OCI-LY1 (cell line): ENCODE data around the gene LINC00237.

Experiments used
- CTCF ChIP-seq: fragments of 200-600 bp; sonication (generic), shearing (Covaris generic); IDR thresholded peaks from 2 replicates; pipeline ENCODE4 v1.5.1; 2017; ENCODE audit warnings: mild to moderate bottlenecking, antibody characterized with exemption, low read length, moderate library complexity, mixed read lengths
- EZH2 ChIP-seq: fragments of 200-600 bp; sonication (generic), shearing (Covaris generic); IDR thresholded peaks from 2 replicates; pipeline ENCODE4 v1.8.0; 2017; ENCODE audit warnings: borderline replicate concordance, mixed run types, mild to moderate bottlenecking, antibody characterized with exemption, low read length, moderate library complexity, mixed read lengths

- TF ChIP-seq CTCF, result no peak
- TF ChIP-seq EZH2, result no peak
Measured at GRCh38 chr20:21125072-21125848, 19.1 kb upstream of the LINC00237 start.
